ENCODE measurements around the gene LAMA2.

DNA sequence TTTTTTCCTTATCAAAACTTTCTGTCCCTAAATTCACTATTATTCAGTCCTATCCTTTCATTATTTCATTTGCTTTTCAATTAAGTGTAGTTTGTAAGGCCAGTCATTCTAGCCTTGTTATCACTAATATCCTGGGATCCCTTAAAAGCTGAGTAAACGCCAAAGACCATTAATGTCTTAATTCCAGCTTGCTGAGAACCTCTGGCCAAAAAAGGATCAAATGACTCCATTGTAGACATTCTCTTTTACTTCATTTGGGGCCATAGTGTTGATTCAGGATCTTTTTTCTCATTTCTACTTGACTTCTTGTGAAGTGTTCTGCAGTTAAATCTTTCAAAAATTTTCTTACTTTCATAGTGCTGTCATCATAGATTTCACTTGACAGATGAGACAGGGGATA is 379.7 kb downstream of the LAMA2 start:
- TF ChIP-seq, protein P1, sequence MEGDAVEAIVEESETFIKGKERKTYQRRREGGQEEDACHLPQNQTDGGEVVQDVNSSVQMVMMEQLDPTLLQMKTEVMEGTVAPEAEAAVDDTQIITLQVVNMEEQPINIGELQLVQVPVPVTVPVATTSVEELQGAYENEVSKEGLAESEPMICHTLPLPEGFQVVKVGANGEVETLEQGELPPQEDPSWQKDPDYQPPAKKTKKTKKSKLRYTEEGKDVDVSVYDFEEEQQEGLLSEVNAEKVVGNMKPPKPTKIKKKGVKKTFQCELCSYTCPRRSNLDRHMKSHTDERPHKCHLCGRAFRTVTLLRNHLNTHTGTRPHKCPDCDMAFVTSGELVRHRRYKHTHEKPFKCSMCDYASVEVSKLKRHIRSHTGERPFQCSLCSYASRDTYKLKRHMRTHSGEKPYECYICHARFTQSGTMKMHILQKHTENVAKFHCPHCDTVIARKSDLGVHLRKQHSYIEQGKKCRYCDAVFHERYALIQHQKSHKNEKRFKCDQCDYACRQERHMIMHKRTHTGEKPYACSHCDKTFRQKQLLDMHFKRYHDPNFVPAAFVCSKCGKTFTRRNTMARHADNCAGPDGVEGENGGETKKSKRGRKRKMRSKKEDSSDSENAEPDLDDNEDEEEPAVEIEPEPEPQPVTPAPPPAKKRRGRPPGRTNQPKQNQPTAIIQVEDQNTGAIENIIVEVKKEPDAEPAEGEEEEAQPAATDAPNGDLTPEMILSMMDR (IDR thresholded peaks at IDR 0.05; ENCODE audit: poor library complexity), result no peak
- TF ChIP-seq EZH2 (IDR thresholded peaks at IDR 0.05; ENCODE audit: borderline replicate concordance), result no peak
